ENCODE data around the gene PNCK.

DNA sequence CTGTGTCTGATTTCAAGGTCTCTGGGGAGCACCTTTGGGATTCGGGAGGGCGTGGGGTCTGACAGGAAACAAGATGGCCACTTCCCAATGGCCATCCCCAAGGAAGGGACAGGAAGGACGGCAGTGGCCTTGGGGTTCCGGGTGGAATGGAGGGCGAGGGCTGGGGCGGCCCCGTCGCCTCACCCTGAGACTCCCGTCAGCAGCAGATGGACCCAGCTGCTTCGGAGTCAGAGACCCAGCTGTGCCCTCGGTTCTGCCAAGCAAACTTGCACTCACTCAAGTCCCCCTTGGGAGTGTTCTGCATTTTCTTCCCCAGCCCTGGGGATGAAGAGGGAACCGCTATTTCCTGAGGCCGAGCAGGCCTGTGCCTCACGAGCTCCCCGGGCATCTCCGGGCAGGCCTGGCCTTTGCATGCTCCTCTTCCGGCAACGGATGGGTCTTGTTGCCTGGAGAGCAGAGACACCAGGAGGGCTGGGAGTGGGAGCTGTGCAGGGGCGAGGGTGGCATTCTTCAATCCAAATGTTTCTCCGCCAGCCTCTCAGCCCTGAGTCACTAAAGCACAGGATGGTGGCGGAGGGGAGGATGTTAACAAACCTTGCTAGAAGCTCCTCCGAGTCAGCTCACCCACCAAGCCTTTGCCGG, 33.4 kb downstream of the PNCK start:
- TF ChIP-seq ZNF384 (IDR thresholded peaks at IDR 0.05) (no peak), SUZ12 (IDR thresholded peaks at IDR 0.05) (no peak), TARDBP (IDR thresholded peaks at IDR 0.05) (no peak), CTBP1 (IDR thresholded peaks at IDR 0.05; ENCODE audit: borderline replicate concordance) (no peak), SP1 (IDR thresholded peaks at IDR 0.05) (no peak), HDGF (IDR thresholded peaks at IDR 0.05; ENCODE audit: borderline replicate concordance) (no peak), FOXA1 (IDR thresholded peaks at IDR 0.05) (no peak), BHLHE40 (IDR thresholded peaks at IDR 0.05; ENCODE audit: borderline replicate concordance) (no peak), FOXM1 (IDR thresholded peaks at IDR 0.05; ENCODE audit: borderline replicate concordance) (no peak)
